Left lung (tissue), 10 donors: ENCODE measurements around the gene PMPCA. TPM values are rescaled to one million over a fixed set of nuclear protein-coding genes. Genes with fewer than 3 reads are reported as not detected.

ENCODE experiments used
- ATAC-seq: fragments of 200-7000 bp; cut with Tn5 transposase; one replicate; pipeline ENCODE4 v1.9.1; 2020; ENCODE audit warnings: moderate library complexity
- DNase-seq, 4 donors: peaks; one replicate each; pipeline ENCODE4 v3.0.0-alpha.2; 2013 to 2020
- H3K27ac ChIP-seq, 2 donors: fragments of 200-600 bp; sonication (generic) in 1 of 2; one replicate each; pipeline versions ENCODE4 v1.5.0 to v1.8.0; 2020 to 2021
- H3K27me3 ChIP-seq, 2 donors: fragments of 200-600 bp; sonication (generic) in 1 of 2; one replicate each; pipeline versions ENCODE4 v1.5.0 to v1.8.0; 2020 to 2021
- H3K36me3 ChIP-seq, 2 donors: fragments of 200-600 bp; sonication (generic) in 1 of 2; one replicate each; pipeline versions ENCODE4 v1.5.0 to v1.8.0; 2020 to 2021
- H3K4me1 ChIP-seq, 2 donors: fragments of 200-600 bp; one replicate each; pipeline ENCODE4 v1.8.0; 2021
- H3K4me3 ChIP-seq, 2 donors: fragments of 200-600 bp; sonication (generic) in 1 of 2; one replicate each; pipeline versions ENCODE4 v1.5.0 to v1.8.0; 2020 to 2021; ENCODE audit warnings: mild to moderate bottlenecking in 1 of 2
- H3K9me3 ChIP-seq, 2 donors: fragments of 200-600 bp; sonication (generic) in 1 of 2; one replicate each; pipeline versions ENCODE4 v1.5.0 to v1.8.0; 2020 to 2021
- intact Hi-C, 2 donors: fragments of 100-400 bp; cut with DNase I; formaldehyde crosslinking; loops; one replicate each; pipeline versions ENCODE4 v1.11.2 to v1.14.2; 2022
- polyA plus RNA-seq, 6 donors: library from polyadenylated mRNA; unstranded; fragments of 120-200 nt; gene quantifications; one replicate each; pipeline ENCODE4 v1.2.1, GENCODE V29; 2013; ENCODE audit not compliant: insufficient read length in 6 of 6
- total RNA-seq, 2 donors: library from RNA; stranded (reverse); fragmentation: NEBNext Ultra II Directional; extraction: Animal tissue kit (Norgen Biotek cat#: 25700); gene quantifications; one replicate each; pipeline ENCODE4 v1.2.1, GENCODE V29; 2021
- TF ChIP-seq, protein P1 (sequence below), 2 donors: fragments of 200-600 bp; sonication (generic) in 1 of 2; IDR thresholded peaks; one replicate each; pipeline versions ENCODE4 v1.5.0 to v1.8.0; 2021; ENCODE audit warnings: antibody characterized with exemption in 2 of 2
- donor health status: DM: no; HTN: yes; CAD: no.
- donor health status: DM: no; HTN: no; CAD: no.

Gene PMPCA
- total and polyA plus RNA-seq, 8 donors = 44.7 to 59.5 (median 53.1) TPM

DNA sequence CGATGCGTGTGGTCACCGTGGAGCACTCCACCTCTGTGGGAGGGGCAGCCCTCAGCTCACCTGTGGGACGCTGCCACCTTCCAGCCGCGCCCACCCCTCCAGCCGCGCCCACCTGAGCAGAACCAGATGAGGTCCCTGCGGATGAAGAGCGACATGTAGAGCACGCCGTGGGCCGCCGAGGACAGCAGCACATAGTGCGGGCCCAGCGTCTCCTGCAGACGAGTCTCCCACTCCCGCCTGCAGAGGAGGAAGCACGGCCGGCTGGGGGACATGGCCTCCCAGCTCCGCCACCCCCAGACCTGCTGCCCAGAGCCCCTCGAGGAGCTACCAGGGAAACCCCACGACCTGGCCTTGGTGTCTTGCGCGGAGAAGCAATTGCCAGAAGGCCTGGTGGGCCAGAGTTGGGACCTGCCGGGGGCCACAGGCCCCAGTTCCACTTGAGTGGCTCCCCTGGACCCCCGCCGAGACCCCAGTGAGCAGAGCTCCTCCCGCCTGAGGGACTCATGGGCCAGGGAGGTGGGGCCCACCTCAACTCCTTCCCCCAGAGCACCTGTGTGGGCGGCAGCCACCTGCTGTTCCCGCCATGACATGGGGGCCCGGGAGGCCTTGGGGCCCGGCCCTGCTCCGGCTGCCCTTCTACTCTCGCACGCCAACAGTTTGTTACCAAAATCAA, 22.7 kb downstream of the PMPCA start:
- intact Hi-C loops = no loop called here
- Histone ChIP-seq H3K4me1 (peaks cover 13 to 20% of the 10 kb centered on the region in 2 donors), H3K36me3 (peaks cover 0 to 57% of the 10 kb centered on the region in 2 donors), H3K9me3 (no peaks in the 10 kb centered on the region), H3K27me3 (peaks cover 0 to under 1% of the 10 kb centered on the region in 2 donors), H3K4me3 (no peak overlapping the region), H3K27ac (no peak overlapping the region)
- TF ChIP-seq, protein P1, sequence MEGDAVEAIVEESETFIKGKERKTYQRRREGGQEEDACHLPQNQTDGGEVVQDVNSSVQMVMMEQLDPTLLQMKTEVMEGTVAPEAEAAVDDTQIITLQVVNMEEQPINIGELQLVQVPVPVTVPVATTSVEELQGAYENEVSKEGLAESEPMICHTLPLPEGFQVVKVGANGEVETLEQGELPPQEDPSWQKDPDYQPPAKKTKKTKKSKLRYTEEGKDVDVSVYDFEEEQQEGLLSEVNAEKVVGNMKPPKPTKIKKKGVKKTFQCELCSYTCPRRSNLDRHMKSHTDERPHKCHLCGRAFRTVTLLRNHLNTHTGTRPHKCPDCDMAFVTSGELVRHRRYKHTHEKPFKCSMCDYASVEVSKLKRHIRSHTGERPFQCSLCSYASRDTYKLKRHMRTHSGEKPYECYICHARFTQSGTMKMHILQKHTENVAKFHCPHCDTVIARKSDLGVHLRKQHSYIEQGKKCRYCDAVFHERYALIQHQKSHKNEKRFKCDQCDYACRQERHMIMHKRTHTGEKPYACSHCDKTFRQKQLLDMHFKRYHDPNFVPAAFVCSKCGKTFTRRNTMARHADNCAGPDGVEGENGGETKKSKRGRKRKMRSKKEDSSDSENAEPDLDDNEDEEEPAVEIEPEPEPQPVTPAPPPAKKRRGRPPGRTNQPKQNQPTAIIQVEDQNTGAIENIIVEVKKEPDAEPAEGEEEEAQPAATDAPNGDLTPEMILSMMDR (IDR thresholded peaks at IDR 0.05) = no peak
- DNase-seq (peak in 1 of 4 donors; percentile 60), ATAC-seq (no peak)

DNA sequence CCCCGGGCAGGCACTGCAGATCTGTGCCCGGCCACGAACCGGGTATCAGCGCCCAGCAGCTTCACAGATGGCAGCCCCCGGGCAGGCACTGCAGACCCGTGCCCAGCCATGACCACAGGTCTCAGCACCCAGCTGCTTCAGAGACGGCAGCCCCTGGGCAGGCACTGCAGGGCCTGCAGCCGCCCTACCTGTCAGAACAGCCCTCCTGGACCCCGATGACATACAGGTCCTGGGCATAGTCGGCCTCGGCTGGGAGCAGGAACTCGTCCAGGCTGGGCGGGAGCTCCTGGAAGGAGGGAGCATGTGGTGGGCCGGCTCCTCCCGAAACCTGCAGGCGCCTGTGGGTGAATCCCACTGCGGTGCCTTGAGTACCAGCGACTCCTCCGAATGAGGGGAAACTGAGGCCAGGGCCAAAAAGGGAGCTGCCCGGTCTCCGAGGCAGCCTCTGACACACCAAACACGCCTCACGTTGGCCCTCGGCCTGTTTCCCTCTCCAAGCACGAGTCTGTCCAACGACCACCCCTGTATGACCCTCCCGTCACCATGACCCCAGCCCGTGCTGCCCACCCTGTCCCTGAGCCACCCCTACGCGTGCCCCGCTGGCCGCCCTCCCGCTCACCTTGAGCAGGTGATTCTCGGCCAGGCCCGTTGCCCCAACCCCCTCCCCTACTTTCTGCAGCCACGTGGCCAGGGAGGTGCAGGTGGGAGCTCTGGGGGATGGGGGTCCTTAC, 23.6 kb downstream of the PMPCA start:
- peaks cover 13 to 28% of the 10 kb centered on the region in 2 donors for H3K4me1 ChIP-seq
- peaks cover 0 to 9% of the 10 kb centered on the region in 2 donors for H3K27me3 ChIP-seq
- peaks cover 0 to 49% of the 10 kb centered on the region in 2 donors for H3K36me3 ChIP-seq
- no peak for ATAC-seq
- peak in 1 of 4 donors; percentile 67 for DNase-seq
- no peaks in the 10 kb centered on the region for H3K9me3 ChIP-seq
- H3K27ac ChIP-seq = no peak overlapping the region
- intact Hi-C loops = no loop called here
- TF ChIP-seq, protein P1 (IDR thresholded peaks at IDR 0.05) = no peak
- no peak overlapping the region for H3K4me3 ChIP-seq

DNA sequence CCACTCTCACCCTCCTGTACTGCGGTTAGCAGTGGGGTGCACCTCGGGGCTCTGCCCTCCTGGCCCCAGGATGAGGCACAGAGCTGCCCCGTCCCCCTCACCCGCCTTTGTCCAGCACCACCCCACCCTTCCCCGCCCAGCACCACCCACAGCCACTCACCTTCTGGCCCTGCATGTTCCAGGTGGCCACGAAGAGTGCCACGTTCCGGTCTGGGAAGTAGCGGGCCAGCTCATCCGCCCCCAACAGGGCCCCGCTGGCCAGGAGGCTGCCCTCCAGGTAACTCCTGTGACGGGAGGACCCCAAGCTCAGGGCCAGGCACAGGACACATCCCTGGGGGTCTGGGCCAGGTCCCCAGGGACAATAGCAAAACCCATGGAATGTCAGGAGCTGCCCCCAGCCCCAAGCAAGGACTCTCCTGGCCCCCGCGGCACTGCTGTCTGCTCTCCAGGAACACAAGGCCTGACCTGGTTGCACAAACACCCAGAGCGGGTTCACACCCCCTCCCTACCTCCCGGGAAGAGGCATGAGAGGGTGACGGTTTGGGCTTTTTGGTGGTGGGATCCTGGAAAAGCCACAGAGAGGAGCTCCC, 24.2 kb downstream of the PMPCA start:
- intact Hi-C loops = no loop called here
- no peak overlapping the region for H3K27ac ChIP-seq
- ATAC-seq = no peak
- H3K4me1 ChIP-seq = peaks cover 13 to 32% of the 10 kb centered on the region in 2 donors
- peaks cover 0 to 11% of the 10 kb centered on the region in 2 donors for H3K27me3 ChIP-seq
- no peak for DNase-seq
- H3K4me3 ChIP-seq = no peak overlapping the region
- peaks cover 0 to 42% of the 10 kb centered on the region in 2 donors for H3K36me3 ChIP-seq
- TF ChIP-seq, protein P1 (IDR thresholded peaks at IDR 0.05) = no peak
- H3K9me3 ChIP-seq = no peaks in the 10 kb centered on the region

DNA sequence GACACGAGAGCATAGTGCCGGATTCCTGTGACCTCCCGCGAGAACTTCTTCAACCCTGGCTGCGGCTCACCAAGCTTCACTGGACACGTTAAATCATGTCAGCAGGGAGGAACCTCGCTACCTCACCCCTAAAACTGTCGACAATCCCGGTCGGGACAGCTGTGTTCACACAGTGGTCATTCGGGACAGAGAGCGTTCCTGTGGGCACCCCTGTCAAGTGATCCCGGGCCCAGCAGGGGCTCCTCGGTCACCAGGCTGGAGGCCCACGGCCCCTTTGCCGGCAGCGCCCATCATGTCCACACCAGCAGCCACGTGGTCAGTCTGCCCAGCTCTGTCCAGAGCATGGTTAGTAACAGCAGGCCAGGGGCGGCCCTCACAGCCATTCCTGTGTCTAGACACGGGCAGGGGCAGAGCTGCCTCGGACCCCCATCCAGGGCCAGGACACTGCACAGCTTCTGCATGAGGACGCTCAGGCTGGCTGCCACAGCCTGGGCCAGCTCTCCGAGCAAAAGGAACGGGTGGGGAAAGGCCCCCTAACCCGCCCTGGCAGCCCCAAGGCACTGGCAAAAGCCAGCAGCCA, 25.7 kb downstream of the PMPCA start:
- intact Hi-C loops = no loop called here
- peaks cover 0 to 40% of the 10 kb centered on the region in 2 donors for H3K36me3 ChIP-seq
- no peak overlapping the region for H3K27ac ChIP-seq
- TF ChIP-seq, protein P1 (IDR thresholded peaks at IDR 0.05) = no peak
- H3K4me1 ChIP-seq = peaks cover 13 to 41% of the 10 kb centered on the region in 2 donors
- no peak for ATAC-seq
- H3K4me3 ChIP-seq = no peak overlapping the region
- H3K9me3 ChIP-seq = no peaks in the 10 kb centered on the region
- peaks cover 0 to 11% of the 10 kb centered on the region in 2 donors for H3K27me3 ChIP-seq
- DNase-seq = peak in 1 of 4 donors; percentile 70
